Neuronal stem cell (in vitro differentiated cells): ENCODE measurements around the gene CHST2.
A peak's percentile ranks its signal among the peaks of the same experiment; 100 is the strongest.
"Not testable (repeated sequence)": the region's sequence is repeated elsewhere in the genome, so short reads cannot be mapped to it uniquely, and the experiment has no call there.

Source experiments
- DNase-seq: peaks from one replicate; pipeline ENCODE4 v3.0.0-alpha.2; 2013; ENCODE audit warnings: low spot score
- H2AFZ ChIP-seq: one replicate; pipeline ENCODE4 v1.6.1; 2013; ENCODE audit warnings: mild to moderate bottlenecking, low read length, inconsistent platforms
- H2AK5ac ChIP-seq: 2 replicates; pipeline ENCODE4 v1.6.1; 2013; ENCODE audit warnings: low read depth, mild to moderate bottlenecking, inconsistent platforms, low read length, moderate library complexity, mixed read lengths
- H2BK120ac ChIP-seq: 2 replicates; pipeline ENCODE4 v1.6.1; 2013; ENCODE audit warnings: low read depth, mild to moderate bottlenecking, inconsistent platforms, low read length, moderate library complexity, mixed read lengths
- H2BK12ac ChIP-seq: one replicate; pipeline ENCODE4 v1.6.1; 2013; ENCODE audit warnings: low read length, inconsistent platforms
- H2BK15ac ChIP-seq: 2 replicates; pipeline ENCODE4 v1.6.1; 2013; ENCODE audit warnings: mild to moderate bottlenecking, low read length, inconsistent platforms, mixed read lengths
- H2BK5ac ChIP-seq: one replicate; pipeline ENCODE4 v1.6.1; 2013; ENCODE audit warnings: inconsistent platforms, mild to moderate bottlenecking, low read length, moderate library complexity
- H3K14ac ChIP-seq: one replicate; pipeline ENCODE4 v1.6.1; 2013; ENCODE audit warnings: low read length, inconsistent platforms
- H3K18ac ChIP-seq: 2 replicates; pipeline ENCODE4 v1.6.1; 2013; ENCODE audit warnings: low read length, inconsistent platforms
- H3K23ac ChIP-seq: 2 replicates; pipeline ENCODE4 v1.6.1; 2013; ENCODE audit warnings: low read depth, mild to moderate bottlenecking, mixed read lengths, low read length, inconsistent platforms; ENCODE audit not compliant: poor library complexity
- H3K27ac ChIP-seq: replicated peaks from 3 replicates; pipeline ENCODE4 v1.5.1; 2013; ENCODE audit warnings: low read length, inconsistent platforms
- H3K27me3 ChIP-seq, 3 experiments: 2 replicates each; pipeline ENCODE4 v1.6.1; 2013; ENCODE audit warnings: low read length in 3 of 3, mild to moderate bottlenecking in 2 of 3, inconsistent platforms in 1 of 3, low read depth in 1 of 3, mixed read lengths in 1 of 3, moderate library complexity in 1 of 3; ENCODE audit not compliant: control insufficient read depth in 3 of 3, insufficient read depth in 3 of 3
- H3K36me3 ChIP-seq, 2 donors: replicated peaks in 1 of 2; 2 replicates each; pipeline ENCODE4 v1.6.1; 2013; ENCODE audit warnings: low read length in 2 of 2; ENCODE audit not compliant: control insufficient read depth in 2 of 2, insufficient read depth in 2 of 2
- H3K4ac ChIP-seq: 2 replicates; pipeline ENCODE4 v1.6.1; 2013; ENCODE audit warnings: inconsistent platforms, mild to moderate bottlenecking, low read length, moderate library complexity
- H3K4me1 ChIP-seq, 2 donors: 1 replicate in 1 of 2; 2 replicates in 1 of 2; pipeline ENCODE4 v1.6.1; 2013; ENCODE audit warnings: low read length in 2 of 2, low read depth in 1 of 2; ENCODE audit not compliant: control insufficient read depth in 2 of 2, insufficient read depth in 1 of 2
- H3K4me2 ChIP-seq: one replicate; pipeline ENCODE4 v1.6.1; 2013; ENCODE audit warnings: mild to moderate bottlenecking, low read length, inconsistent platforms; ENCODE audit not compliant: insufficient read depth, poor library complexity, severe bottlenecking
- H3K4me3 ChIP-seq, 2 donors: 2 replicates each; pipeline ENCODE4 v1.5.1; 2013; ENCODE audit warnings: low read length in 2 of 2, mild to moderate bottlenecking in 2 of 2, inconsistent platforms in 1 of 2, moderate library complexity in 1 of 2
- H3K79me1 ChIP-seq: one replicate; pipeline ENCODE4 v1.6.1; 2013; ENCODE audit warnings: low read depth, mild to moderate bottlenecking, inconsistent platforms, low read length, moderate library complexity
- H3K9ac ChIP-seq: one replicate; pipeline ENCODE4 v1.6.1; 2013; ENCODE audit warnings: mild to moderate bottlenecking, low read depth, low read length, inconsistent platforms; ENCODE audit not compliant: poor library complexity
- H3K9me3 ChIP-seq, 2 donors: replicated peaks in 1 of 2; 2 replicates each; pipeline versions ENCODE3 to v1.6.1; 2013; ENCODE audit warnings: low read length in 2 of 2, mild to moderate bottlenecking in 2 of 2, inconsistent platforms in 1 of 2, low read depth in 1 of 2, mixed read lengths in 1 of 2, moderate library complexity in 1 of 2; ENCODE audit not compliant: control insufficient read depth in 2 of 2, insufficient read depth in 1 of 2
- H4K8ac ChIP-seq: one replicate; pipeline ENCODE4 v1.6.1; 2013; ENCODE audit warnings: low read depth, mild to moderate bottlenecking, inconsistent platforms, low read length, moderate library complexity
- H4K91ac ChIP-seq: one replicate; pipeline ENCODE4 v1.6.1; 2013; ENCODE audit warnings: low read length, low read depth, mild to moderate bottlenecking, inconsistent platforms; ENCODE audit not compliant: poor library complexity
- WGBS, 2 donors: extraction: QIAGEN DNeasy Blood & Tissue Kit; methylation state at CpG; one replicate each; pipeline ENCODE4 v1.1.7; 2013; ENCODE audit warnings: missing lambda C conversion rate in 2 of 2, mixed read lengths in 1 of 2; ENCODE audit not compliant: insufficient read length in 2 of 2, insufficient replicate concordance in 1 of 2; ENCODE audit errors: extremely low coverage in 2 of 2; 5-methylcytosine and 5-hydroxymethylcytosine counted together

Gene CHST2

DNA sequence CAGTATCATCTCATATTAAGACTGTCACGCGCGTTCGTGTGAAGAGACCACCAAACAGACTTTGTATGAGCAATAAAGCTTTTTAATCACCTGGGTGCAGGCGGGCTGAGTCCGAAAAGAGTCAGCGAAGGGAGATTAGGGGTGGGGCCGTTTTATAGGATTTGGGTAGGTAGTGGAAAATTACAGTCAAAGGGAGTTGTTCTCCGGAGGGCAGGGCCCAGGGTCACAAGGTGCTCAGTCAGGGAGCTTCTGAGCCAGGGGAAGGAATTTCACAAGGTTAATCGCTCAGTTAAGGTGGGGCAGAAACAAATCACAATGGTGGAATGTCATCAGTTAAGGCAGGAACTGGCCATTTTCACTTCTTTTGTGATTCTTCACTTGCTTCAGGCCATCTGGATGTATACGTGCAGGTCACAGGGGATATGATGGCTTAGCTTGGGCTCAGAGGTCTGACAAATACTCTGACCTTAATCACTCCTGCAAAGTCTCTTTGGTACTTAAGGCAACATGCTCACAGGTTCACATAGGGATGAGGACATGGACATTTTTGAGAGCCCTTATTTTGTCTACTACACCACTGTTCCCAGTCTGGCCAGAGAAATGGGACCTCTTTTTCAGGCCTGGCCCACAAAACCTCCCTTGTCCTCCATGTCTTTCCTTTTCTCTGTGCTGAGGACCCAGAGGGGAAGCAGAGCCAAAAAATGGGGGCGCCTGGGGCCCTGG is 47.1 kb upstream of the CHST2 start:
- H3K18ac ChIP-seq, H2BK15ac ChIP-seq, DNase-seq, H4K8ac ChIP-seq, H3K4me2 ChIP-seq, H3K36me3 ChIP-seq, H3K4ac ChIP-seq, H2BK120ac ChIP-seq, H2BK5ac ChIP-seq, H4K91ac ChIP-seq, H3K4me1 ChIP-seq, H3K4me3 ChIP-seq, H3K9me3 ChIP-seq, H3K27ac ChIP-seq, H3K23ac ChIP-seq, H3K27me3 ChIP-seq, H2AK5ac ChIP-seq, H3K9ac ChIP-seq, H2BK12ac ChIP-seq, H3K79me1 ChIP-seq, H2AFZ ChIP-seq, H3K14ac ChIP-seq: not testable (repeated sequence)
- no CpG with 5 or more reads among the region's 12 CpGs for WGBS, 2 donors

DNA sequence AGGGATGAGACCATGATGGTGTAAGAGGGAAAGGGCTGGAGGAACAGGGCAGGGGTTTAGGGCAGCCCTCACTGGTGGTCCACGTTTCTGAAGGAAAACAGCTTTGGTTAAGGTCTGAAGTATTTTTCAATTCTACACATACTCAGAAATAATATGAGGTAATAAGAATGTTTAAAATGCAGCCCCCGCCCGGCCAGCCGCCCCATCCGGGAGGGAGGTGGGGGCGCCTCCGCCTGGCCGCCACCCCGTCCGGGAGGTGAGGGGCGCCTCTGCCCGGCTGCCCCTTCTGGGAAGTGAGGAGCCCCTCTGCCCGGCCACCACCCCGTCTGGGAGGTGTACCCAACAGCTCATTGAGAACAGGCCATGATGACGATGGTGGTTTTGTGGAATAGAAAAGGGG is 46.0 kb upstream of the CHST2 start:
- H2AK5ac ChIP-seq, H3K79me1 ChIP-seq, H3K9me3 ChIP-seq, H3K9ac ChIP-seq, H3K4ac ChIP-seq, H2BK12ac ChIP-seq, H3K36me3 ChIP-seq, H3K4me1 ChIP-seq, H3K18ac ChIP-seq, H3K14ac ChIP-seq, H3K4me3 ChIP-seq, H2BK5ac ChIP-seq, H3K27me3 ChIP-seq, H3K23ac ChIP-seq, H2AFZ ChIP-seq, H4K8ac ChIP-seq, H3K4me2 ChIP-seq, H2BK120ac ChIP-seq, DNase-seq, H2BK15ac ChIP-seq, H3K27ac ChIP-seq, H4K91ac ChIP-seq: not testable (repeated sequence)
- WGBS, 2 donors: no CpG with 5 or more reads among the region's 15 CpGs

GRCh38 chr3:143073983-143074382 is 45.6 kb upstream of the CHST2 start:
- H3K14ac ChIP-seq, H3K79me1 ChIP-seq, H3K23ac ChIP-seq, H3K4me3 ChIP-seq, H2BK15ac ChIP-seq, H4K8ac ChIP-seq, H3K9me3 ChIP-seq, H3K27me3 ChIP-seq, H2AK5ac ChIP-seq, H2BK5ac ChIP-seq, H2BK120ac ChIP-seq, H2BK12ac ChIP-seq, H3K4me1 ChIP-seq, H3K4ac ChIP-seq, H4K91ac ChIP-seq, H2AFZ ChIP-seq, H3K18ac ChIP-seq, H3K4me2 ChIP-seq, H3K9ac ChIP-seq, H3K36me3 ChIP-seq, DNase-seq, H3K27ac ChIP-seq: not testable (repeated sequence)
- no CpG with 5 or more reads among the region's 5 CpGs for WGBS, 2 donors

DNA sequence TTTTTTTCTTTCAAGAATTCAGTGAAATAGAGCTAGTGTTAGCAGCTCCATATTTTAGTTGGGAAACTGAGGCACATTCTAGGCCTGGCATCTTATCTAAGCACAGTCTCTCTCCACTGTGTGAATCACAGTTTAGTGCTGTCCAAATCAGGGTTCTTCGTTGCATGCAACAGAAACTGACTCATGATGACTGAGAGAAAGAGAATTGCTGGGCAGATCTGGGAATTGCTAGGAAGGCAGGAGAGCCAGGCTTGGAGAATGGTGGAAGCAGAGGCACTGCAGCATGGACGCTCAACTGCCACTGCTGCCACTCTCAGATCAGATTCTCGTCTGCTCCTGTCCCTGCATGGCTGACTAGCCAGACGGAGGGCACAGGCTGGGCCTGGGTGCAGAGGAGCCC is 40.7 kb upstream of the CHST2 start:
- no peaks in the 10 kb centered on the region for H3K27me3 ChIP-seq
- H2BK15ac ChIP-seq: no peak overlapping the region
- H3K14ac ChIP-seq: peak overlapping the region; percentile 63
- H3K36me3 ChIP-seq: no peaks in the 10 kb centered on the region
- H2AFZ ChIP-seq: peak overlapping the region; percentile 42
- H3K27ac ChIP-seq: no peak overlapping the region
- H3K4me3 ChIP-seq: no peak overlapping the region
- H4K91ac ChIP-seq: no peak overlapping the region
- H3K18ac ChIP-seq: peak overlapping the region; percentile 85
- no peak overlapping the region for H2BK120ac ChIP-seq
- no peak overlapping the region for H2BK5ac ChIP-seq
- peak overlapping the region; percentile 58 for H2AK5ac ChIP-seq
- no peak overlapping the region for H2BK12ac ChIP-seq
- DNase-seq: no peak
- no CpG with 5 or more reads among the region's 4 CpGs for WGBS, 2 donors
- H3K4me2 ChIP-seq: no peak overlapping the region
- H3K9me3 ChIP-seq: peaks cover 2% of the 10 kb centered on the region in 2 donors
- no peak overlapping the region for H4K8ac ChIP-seq
- peak overlapping the region; percentile 3 for H3K9ac ChIP-seq
- H3K4me1 ChIP-seq: peaks cover 2 to 9% of the 10 kb centered on the region in 2 donors
- H3K4ac ChIP-seq: no peak overlapping the region
- no peak overlapping the region for H3K23ac ChIP-seq
- no peaks in the 10 kb centered on the region for H3K79me1 ChIP-seq
